GM23248 (cell line): ENCODE measurements around the gene ASIC2.

Experiments used
- EZH2 ChIP-seq: fragments of 200-600 bp; sonication (generic); IDR thresholded peaks from 2 replicates; pipeline ENCODE4 v1.6.1; 2018; ENCODE audit warnings: antibody characterized with exemption, mild to moderate bottlenecking; ENCODE audit not compliant: insufficient read depth, poor library complexity, severe bottlenecking
- EZH2phosphoT487 ChIP-seq: fragments of 200-600 bp; sonication (generic); IDR thresholded peaks from 2 replicates; pipeline ENCODE4 v1.6.1; 2018; ENCODE audit warnings: antibody characterized with exemption, moderate library complexity, mild to moderate bottlenecking, low read depth; ENCODE audit not compliant: insufficient read depth

GRCh38 chr17:33245183-33245582 lies 47.9 kb downstream of the ASIC2 start:
- no peak for TF ChIP-seq EZH2phosphoT487
- TF ChIP-seq EZH2 = no peak
